ENCODE data around the gene TMEM178B. TPM values are rescaled to one million over a fixed set of nuclear protein-coding genes. Genes with fewer than 3 reads are reported as not detected.

TMEM178B gene
- total RNA-seq, 1 donor from 2014 or later = 0.52 TPM

DNA sequence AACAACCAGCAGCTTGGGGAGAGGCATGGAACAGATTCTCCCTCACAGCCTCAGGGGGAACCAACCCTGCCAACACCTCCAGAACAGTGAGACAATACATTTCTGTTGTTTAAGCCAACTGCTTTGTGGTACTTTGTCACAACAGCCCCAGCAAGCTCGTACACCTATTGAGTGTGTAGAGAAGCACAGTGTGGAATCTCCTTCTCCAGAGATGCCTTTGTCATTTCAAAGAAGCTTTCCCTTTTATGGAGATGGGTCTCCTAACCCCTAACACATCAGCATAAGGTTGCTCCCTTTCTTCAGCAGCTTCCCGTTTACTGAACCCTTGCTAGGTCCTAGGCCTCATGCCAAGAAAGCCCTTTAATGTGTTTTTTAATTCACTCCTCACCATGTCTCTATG is 416.6 kb downstream of the TMEM178B start:
- no peaks in the 10 kb centered on the region for H3K27me3 ChIP-seq (ENCODE audit: control insufficient read depth in 3 of 3, insufficient read depth in 3 of 3, low read length in 3 of 3)

DNA sequence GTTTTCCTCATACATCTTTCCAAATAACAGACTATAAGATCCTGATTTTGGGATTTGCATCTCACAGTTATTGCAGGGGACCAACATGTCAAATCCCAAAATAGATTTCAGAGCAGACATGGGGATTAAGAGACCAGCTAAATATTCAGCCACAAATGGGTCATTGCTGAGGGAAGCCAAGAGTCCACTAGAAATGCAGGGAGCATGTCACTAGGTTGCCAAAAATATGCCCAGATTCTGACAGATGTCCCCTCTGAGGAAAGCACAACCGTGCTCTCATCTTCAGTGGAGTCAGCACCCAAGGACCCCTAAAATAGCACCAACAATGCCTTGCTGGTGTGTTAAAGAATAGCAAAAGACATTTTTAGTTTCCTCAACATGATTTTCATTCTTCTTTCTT is 421.2 kb downstream of the TMEM178B start:
- Histone ChIP-seq H3K9ac (ENCODE audit: low read depth in 1 of 3, low read length in 3 of 3) (no peak overlapping the region), H3K9me3 (ENCODE audit: control insufficient read depth in 3 of 3, low read length in 3 of 3) (no peaks in the 10 kb centered on the region), H3K27ac (ENCODE audit: low read depth, low read length) (peak overlapping the region; percentile 13), H3K4me3 (ENCODE audit: low read length in 3 of 3) (peak overlapping the region in 1 of 3 donors; percentile 11), H3K4me1 (ENCODE audit: control insufficient read depth in 3 of 3, insufficient read depth in 3 of 3, low read length in 3 of 3) (peaks cover 3 to 20% (median 12%) of the 10 kb centered on the region in 3 donors), H3K36me3 (ENCODE audit: control insufficient read depth in 3 of 3, insufficient read depth in 3 of 3, low read length in 3 of 3) (no peaks in the 10 kb centered on the region), H3K27me3 (ENCODE audit: control insufficient read depth in 3 of 3, insufficient read depth in 3 of 3, low read length in 3 of 3) (no peaks in the 10 kb centered on the region)

More for the DNA sequence above, 416.6 kb downstream of the TMEM178B start:
- no peak overlapping the region for H3K27ac ChIP-seq (ENCODE audit: low read depth, low read length)
- no peaks in the 10 kb centered on the region for H3K9me3 ChIP-seq (ENCODE audit: control insufficient read depth in 3 of 3, low read length in 3 of 3)
- H3K36me3 ChIP-seq (ENCODE audit: control insufficient read depth in 3 of 3, insufficient read depth in 3 of 3, low read length in 3 of 3) = no peaks in the 10 kb centered on the region
- H3K9ac ChIP-seq (ENCODE audit: low read depth in 1 of 3, low read length in 3 of 3) = no peak overlapping the region
- H3K4me1 ChIP-seq (ENCODE audit: control insufficient read depth in 3 of 3, insufficient read depth in 3 of 3, low read length in 3 of 3) = peaks cover 0 to 2% (median 0%) of the 10 kb centered on the region in 3 donors
- H3K4me3 ChIP-seq (ENCODE audit: low read length in 3 of 3) = no peak overlapping the region

DNA sequence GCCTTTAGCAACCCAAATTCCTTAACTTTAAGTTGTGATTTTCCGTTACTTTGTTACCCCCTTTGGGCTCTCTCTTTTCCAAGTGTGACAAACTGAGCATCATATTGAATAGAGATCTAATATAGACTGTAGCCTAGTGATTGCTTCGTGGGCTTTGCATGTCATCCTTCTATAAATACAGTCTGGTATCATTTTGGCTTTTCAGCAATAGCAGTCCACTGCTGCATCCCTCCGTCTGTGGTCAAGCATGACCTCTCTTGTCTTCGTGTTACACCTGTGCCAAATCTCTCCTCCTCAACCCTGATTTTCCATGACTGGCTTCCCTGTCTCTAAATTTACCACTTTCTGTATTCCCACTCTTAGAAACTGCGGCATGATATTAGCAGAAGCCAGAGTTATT is 423.5 kb downstream of the TMEM178B start:
- Histone ChIP-seq H3K27me3 (ENCODE audit: control insufficient read depth in 3 of 3, insufficient read depth in 3 of 3, low read length in 3 of 3) (no peaks in the 10 kb centered on the region), H3K9me3 (ENCODE audit: control insufficient read depth in 3 of 3, low read length in 3 of 3) (no peaks in the 10 kb centered on the region), H3K27ac (ENCODE audit: low read depth, low read length) (peak overlapping the region; percentile 54), H3K9ac (ENCODE audit: low read depth in 1 of 3, low read length in 3 of 3) (no peak overlapping the region), H3K4me1 (ENCODE audit: control insufficient read depth in 3 of 3, insufficient read depth in 3 of 3, low read length in 3 of 3) (peaks cover 3 to 20% (median 13%) of the 10 kb centered on the region in 3 donors), H3K4me3 (ENCODE audit: low read length in 3 of 3) (no peak overlapping the region), H3K36me3 (ENCODE audit: control insufficient read depth in 3 of 3, insufficient read depth in 3 of 3, low read length in 3 of 3) (no peaks in the 10 kb centered on the region)

DNA sequence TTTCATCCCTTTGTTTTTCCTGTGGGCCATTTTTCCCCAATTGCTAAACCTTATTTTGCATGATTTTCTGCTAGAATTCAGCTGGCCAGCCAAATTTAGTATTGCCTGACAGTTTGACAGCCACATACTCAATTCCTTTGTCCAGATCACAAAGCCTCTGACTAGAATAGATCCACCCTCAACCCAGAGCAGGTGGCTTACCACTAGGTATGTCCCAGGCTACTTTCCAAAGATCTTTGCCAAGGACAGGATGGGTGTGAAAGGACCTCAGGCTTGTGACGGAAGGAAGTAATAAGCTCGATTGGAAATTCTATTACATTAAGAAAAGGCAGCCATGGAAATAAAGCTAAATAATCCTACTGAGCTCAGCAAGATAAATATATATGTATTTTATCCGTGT is 426.7 kb downstream of the TMEM178B start:
- no peak overlapping the region for H3K27ac ChIP-seq (ENCODE audit: low read depth, low read length)

DNA sequence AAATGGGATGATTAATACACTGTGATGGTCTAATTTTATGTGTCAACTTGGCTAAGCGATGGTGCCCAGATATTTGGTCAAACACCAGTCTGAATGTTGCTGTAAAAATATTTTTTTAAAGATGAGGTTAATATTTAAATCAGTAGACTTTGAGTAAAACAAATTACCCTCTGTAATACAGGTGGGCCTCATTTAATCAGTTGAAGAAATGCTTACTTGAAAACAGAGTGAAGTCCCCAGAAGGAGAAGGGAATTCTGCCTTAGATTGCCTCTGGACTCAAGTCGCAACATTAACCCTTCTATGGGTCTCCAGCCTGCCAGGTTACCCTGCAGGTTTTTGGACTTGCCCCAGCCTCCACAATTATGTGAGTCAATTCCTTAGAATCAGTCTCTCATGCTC is 427.6 kb downstream of the TMEM178B start:
- Histone ChIP-seq H3K27ac (ENCODE audit: low read depth, low read length) (no peak overlapping the region), H3K36me3 (ENCODE audit: control insufficient read depth in 3 of 3, insufficient read depth in 3 of 3, low read length in 3 of 3) (no peaks in the 10 kb centered on the region), H3K9ac (ENCODE audit: low read depth in 1 of 3, low read length in 3 of 3) (no peak overlapping the region), H3K27me3 (ENCODE audit: control insufficient read depth in 3 of 3, insufficient read depth in 3 of 3, low read length in 3 of 3) (no peaks in the 10 kb centered on the region), H3K4me1 (ENCODE audit: control insufficient read depth in 3 of 3, insufficient read depth in 3 of 3, low read length in 3 of 3) (peaks cover 3 to 13% (median 12%) of the 10 kb centered on the region in 3 donors), H3K9me3 (ENCODE audit: control insufficient read depth in 3 of 3, low read length in 3 of 3) (no peaks in the 10 kb centered on the region), H3K4me3 (ENCODE audit: low read length in 3 of 3) (no peak overlapping the region)

More for the DNA sequence above, 426.7 kb downstream of the TMEM178B start:
- Histone ChIP-seq H3K9ac (ENCODE audit: low read depth in 1 of 3, low read length in 3 of 3) (no peak overlapping the region), H3K4me3 (ENCODE audit: low read length in 3 of 3) (no peak overlapping the region), H3K9me3 (ENCODE audit: control insufficient read depth in 3 of 3, low read length in 3 of 3) (no peaks in the 10 kb centered on the region), H3K4me1 (ENCODE audit: control insufficient read depth in 3 of 3, insufficient read depth in 3 of 3, low read length in 3 of 3) (peaks cover 3 to 16% (median 13%) of the 10 kb centered on the region in 3 donors), H3K27me3 (ENCODE audit: control insufficient read depth in 3 of 3, insufficient read depth in 3 of 3, low read length in 3 of 3) (no peaks in the 10 kb centered on the region), H3K36me3 (ENCODE audit: control insufficient read depth in 3 of 3, insufficient read depth in 3 of 3, low read length in 3 of 3) (no peaks in the 10 kb centered on the region)

DNA sequence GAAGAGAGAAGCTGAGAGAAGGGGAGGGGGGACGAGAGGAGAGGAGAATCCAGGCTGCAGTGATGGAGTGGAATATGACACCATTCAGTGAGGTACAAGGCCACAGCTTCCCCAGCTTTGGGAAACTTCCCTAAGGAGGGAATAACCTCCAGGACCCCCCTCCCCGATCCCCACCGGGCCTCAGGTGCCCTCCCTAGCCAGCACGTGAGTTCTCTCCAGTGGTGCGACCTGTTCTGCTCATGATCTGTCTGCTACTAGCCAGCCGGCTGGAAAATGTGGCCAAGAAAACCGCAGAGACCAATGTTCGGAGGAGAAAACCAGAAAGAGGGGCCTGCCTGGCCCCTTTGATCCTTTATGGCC is 437.4 kb downstream of the TMEM178B start:
- H3K27me3 ChIP-seq (ENCODE audit: control insufficient read depth in 3 of 3, insufficient read depth in 3 of 3, low read length in 3 of 3) = peaks cover 0 to 12% (median 4%) of the 10 kb centered on the region in 3 donors
- H3K4me1 ChIP-seq (ENCODE audit: control insufficient read depth in 3 of 3, insufficient read depth in 3 of 3, low read length in 3 of 3) = peaks cover 3 to 12% (median 10%) of the 10 kb centered on the region in 3 donors
- peak overlapping the region; percentile 64 to 75 (median 73) for H3K4me3 ChIP-seq (ENCODE audit: low read length in 3 of 3)
- peak overlapping the region; percentile 27 to 81 (median 64) for H3K9ac ChIP-seq (ENCODE audit: low read depth in 1 of 3, low read length in 3 of 3)
- no peak overlapping the region for H3K27ac ChIP-seq (ENCODE audit: low read depth, low read length)
- H3K9me3 ChIP-seq (ENCODE audit: control insufficient read depth in 3 of 3, low read length in 3 of 3) = peaks cover 0 to 2% (median 0%) of the 10 kb centered on the region in 3 donors
- no peaks in the 10 kb centered on the region for H3K36me3 ChIP-seq (ENCODE audit: control insufficient read depth in 3 of 3, insufficient read depth in 3 of 3, low read length in 3 of 3)

DNA sequence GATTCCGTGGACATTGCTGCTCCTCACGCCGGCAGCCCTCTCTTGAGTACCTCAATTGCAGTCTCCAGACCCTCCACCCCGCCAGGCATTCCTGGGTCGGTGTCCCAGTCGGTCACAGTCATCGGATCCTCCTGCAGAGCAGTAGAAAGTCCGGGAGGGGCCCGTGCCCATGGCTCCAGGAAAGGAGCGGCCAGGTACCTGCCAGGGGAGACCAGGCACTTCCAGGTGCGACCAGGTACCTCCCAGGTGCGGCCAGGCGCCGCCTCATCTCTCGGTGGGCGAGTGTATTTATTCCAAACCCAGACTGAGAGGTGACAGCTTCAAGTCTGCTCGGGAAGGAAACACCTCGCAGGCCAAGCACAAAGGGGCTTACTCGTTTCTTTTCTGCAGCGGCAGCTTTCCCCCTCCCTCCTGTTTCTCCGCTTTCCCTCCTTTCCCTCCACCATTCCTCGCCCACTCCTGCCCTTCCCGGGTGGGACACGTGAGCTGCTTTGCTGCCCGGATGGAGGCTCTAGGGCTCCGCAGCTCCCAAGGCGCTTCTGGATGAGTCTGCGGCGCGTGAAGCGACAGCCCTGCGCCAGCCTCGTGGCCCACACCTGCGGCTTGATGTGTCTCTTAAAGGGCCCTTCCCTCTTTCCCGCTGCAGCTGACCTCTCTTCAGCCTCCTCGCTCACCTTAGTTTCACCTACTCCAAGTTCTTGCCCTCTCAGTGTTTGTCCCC is 438.0 kb downstream of the TMEM178B start:
- H3K27me3 ChIP-seq (ENCODE audit: control insufficient read depth in 3 of 3, insufficient read depth in 3 of 3, low read length in 3 of 3) = peaks cover 0 to 12% (median 4%) of the 10 kb centered on the region in 3 donors
- peaks cover 0 to 2% (median 0%) of the 10 kb centered on the region in 3 donors for H3K9me3 ChIP-seq (ENCODE audit: control insufficient read depth in 3 of 3, low read length in 3 of 3)
- peak overlapping the region; percentile 27 to 81 (median 64) for H3K9ac ChIP-seq (ENCODE audit: low read depth in 1 of 3, low read length in 3 of 3)
- no peaks in the 10 kb centered on the region for H3K36me3 ChIP-seq (ENCODE audit: control insufficient read depth in 3 of 3, insufficient read depth in 3 of 3, low read length in 3 of 3)
- peaks cover 3 to 12% (median 10%) of the 10 kb centered on the region in 3 donors for H3K4me1 ChIP-seq (ENCODE audit: control insufficient read depth in 3 of 3, insufficient read depth in 3 of 3, low read length in 3 of 3)
- peak overlapping the region; percentile 64 to 75 (median 73) for H3K4me3 ChIP-seq (ENCODE audit: low read length in 3 of 3)
- no peak overlapping the region for H3K27ac ChIP-seq (ENCODE audit: low read depth, low read length)

DNA sequence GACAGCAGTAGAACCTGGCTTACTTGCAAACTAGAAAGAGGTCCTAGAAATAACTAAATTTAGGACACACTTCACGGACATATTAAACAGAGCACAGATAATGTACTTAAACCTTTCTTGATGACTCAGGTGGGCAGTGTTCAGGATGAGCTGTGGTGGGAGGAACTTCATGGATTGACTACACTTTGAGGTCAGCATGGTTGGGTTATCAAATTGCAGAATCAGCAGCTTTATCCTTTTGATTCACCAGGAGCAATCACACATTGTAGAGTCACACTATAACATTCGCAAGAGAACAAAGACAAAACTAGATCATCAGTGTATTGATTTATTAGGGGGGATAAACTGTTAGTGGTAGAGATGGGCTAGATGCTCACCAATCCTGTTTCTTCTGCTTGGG is 438.7 kb downstream of the TMEM178B start:
- Histone ChIP-seq H3K4me3 (ENCODE audit: low read length in 3 of 3) (no peak overlapping the region), H3K27me3 (ENCODE audit: control insufficient read depth in 3 of 3, insufficient read depth in 3 of 3, low read length in 3 of 3) (peaks cover 0 to 12% (median 4%) of the 10 kb centered on the region in 3 donors)

DNA sequence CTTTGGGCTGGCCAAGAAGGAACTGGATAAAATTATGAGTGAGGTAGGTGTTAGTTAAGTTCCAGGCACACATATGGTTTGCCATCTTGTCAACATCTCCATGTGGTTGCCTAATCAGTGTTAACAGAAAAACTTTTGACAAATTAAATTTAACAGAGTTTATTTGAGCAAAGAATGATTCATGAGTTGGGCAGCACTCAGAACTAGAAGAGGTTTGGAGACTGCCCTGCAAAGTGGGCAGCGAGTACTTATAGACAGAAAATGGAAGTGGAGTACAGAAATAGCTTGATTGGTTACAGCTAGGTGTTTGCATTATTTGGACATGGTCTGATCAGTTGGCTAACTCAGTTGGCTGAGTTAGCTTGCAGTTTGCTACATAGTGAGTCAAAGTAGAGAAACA is 439.9 kb downstream of the TMEM178B start:
- Histone ChIP-seq H3K27me3 (ENCODE audit: control insufficient read depth in 3 of 3, insufficient read depth in 3 of 3, low read length in 3 of 3) (peaks cover 0 to 12% (median 4%) of the 10 kb centered on the region in 3 donors), H3K4me1 (ENCODE audit: control insufficient read depth in 3 of 3, insufficient read depth in 3 of 3, low read length in 3 of 3) (peaks cover 3 to 12% (median 10%) of the 10 kb centered on the region in 3 donors), H3K36me3 (ENCODE audit: control insufficient read depth in 3 of 3, insufficient read depth in 3 of 3, low read length in 3 of 3) (no peaks in the 10 kb centered on the region), H3K9ac (ENCODE audit: low read depth in 1 of 3, low read length in 3 of 3) (no peak overlapping the region), H3K4me3 (ENCODE audit: low read length in 3 of 3) (no peak overlapping the region), H3K27ac (ENCODE audit: low read depth, low read length) (no peak overlapping the region), H3K9me3 (ENCODE audit: control insufficient read depth in 3 of 3, low read length in 3 of 3) (peaks cover 0 to 2% (median 0%) of the 10 kb centered on the region in 3 donors)

More for the DNA sequence above, 438.7 kb downstream of the TMEM178B start:
- Histone ChIP-seq H3K36me3 (ENCODE audit: control insufficient read depth in 3 of 3, insufficient read depth in 3 of 3, low read length in 3 of 3) (no peaks in the 10 kb centered on the region), H3K4me1 (ENCODE audit: control insufficient read depth in 3 of 3, insufficient read depth in 3 of 3, low read length in 3 of 3) (peaks cover 3 to 12% (median 10%) of the 10 kb centered on the region in 3 donors), H3K9ac (ENCODE audit: low read depth in 1 of 3, low read length in 3 of 3) (no peak overlapping the region), H3K27ac (ENCODE audit: low read depth, low read length) (no peak overlapping the region), H3K9me3 (ENCODE audit: control insufficient read depth in 3 of 3, low read length in 3 of 3) (peaks cover 0 to 2% (median 0%) of the 10 kb centered on the region in 3 donors)

DNA sequence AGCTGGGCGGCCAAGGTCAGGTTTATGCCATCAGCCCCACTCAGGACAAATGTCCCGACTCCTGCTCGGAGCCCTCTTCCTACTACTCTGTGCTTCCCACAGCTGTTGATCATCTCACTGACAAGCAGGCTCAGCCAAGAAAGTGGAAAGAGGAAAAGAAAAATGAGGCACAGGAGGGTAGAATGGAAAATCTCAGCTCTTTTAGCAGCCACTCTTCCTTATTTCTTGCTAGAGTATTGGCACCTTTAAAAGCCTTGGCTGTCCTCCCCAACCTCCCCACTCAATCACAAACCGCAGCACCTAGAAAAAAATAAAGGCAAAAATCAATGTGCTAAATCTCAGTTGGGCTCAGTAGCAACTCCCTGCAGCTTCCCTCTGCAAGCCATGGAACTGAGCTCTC is 442.1 kb downstream of the TMEM178B start:
- Histone ChIP-seq H3K4me3 (ENCODE audit: low read length in 3 of 3) (no peak overlapping the region), H3K27ac (ENCODE audit: low read depth, low read length) (no peak overlapping the region), H3K36me3 (ENCODE audit: control insufficient read depth in 3 of 3, insufficient read depth in 3 of 3, low read length in 3 of 3) (no peaks in the 10 kb centered on the region), H3K4me1 (ENCODE audit: control insufficient read depth in 3 of 3, insufficient read depth in 3 of 3, low read length in 3 of 3) (peaks cover 3 to 12% (median 10%) of the 10 kb centered on the region in 3 donors), H3K9ac (ENCODE audit: low read depth in 1 of 3, low read length in 3 of 3) (no peak overlapping the region), H3K9me3 (ENCODE audit: control insufficient read depth in 3 of 3, low read length in 3 of 3) (peaks cover 0 to 2% (median 0%) of the 10 kb centered on the region in 3 donors), H3K27me3 (ENCODE audit: control insufficient read depth in 3 of 3, insufficient read depth in 3 of 3, low read length in 3 of 3) (peaks cover 0 to 8% (median 4%) of the 10 kb centered on the region in 3 donors)
